NCI-H69 (cell line): ENCODE measurements around the gene MACROD2.
A peak's percentile ranks its signal among the peaks of the same experiment; 100 is the strongest.

Experiments
- DNase-seq: peaks from one replicate; lab custom pipeline; 2025; lab: John Stamatoyannopoulos, UW

MACROD2 gene

GRCh38 chr20:14815340-14815739, 820.0 kb downstream of the MACROD2 start:
- DNase-seq, result no peak

GRCh38 chr20:14816471-14816870, 821.2 kb downstream of the MACROD2 start:
- no peak for DNase-seq

GRCh38 chr20:14817101-14817500, 821.8 kb downstream of the MACROD2 start:
- DNase-seq, result peak; percentile 54

- peak; percentile 39 for DNase-seq
Measured at GRCh38 chr20:14820771-14821170, 825.5 kb downstream of the MACROD2 start.

GRCh38 chr20:14821251-14821650, 825.9 kb downstream of the MACROD2 start:
- DNase-seq, result no peak

GRCh38 chr20:14824996-14825395, 829.7 kb downstream of the MACROD2 start:
- DNase-seq, result no peak

GRCh38 chr20:14826543-14827313, 831.4 kb downstream of the MACROD2 start:
- peak; percentile 79 for DNase-seq

- DNase-seq, result peak; percentile 20
Measured at GRCh38 chr20:14828459-14828858, 833.1 kb downstream of the MACROD2 start.

- DNase-seq, result peak; percentile 95
Measured at GRCh38 chr20:14829906-14830305, 834.6 kb downstream of the MACROD2 start.

GRCh38 chr20:14830466-14830865, 835.1 kb downstream of the MACROD2 start:
- peak; percentile 86 for DNase-seq

GRCh38 chr20:14830899-14831298, 835.6 kb downstream of the MACROD2 start:
- peak; percentile 75 for DNase-seq

- no peak for DNase-seq
Measured at GRCh38 chr20:14832630-14833029, 837.3 kb downstream of the MACROD2 start.

GRCh38 chr20:14838663-14839628, 843.6 kb downstream of the MACROD2 start:
- DNase-seq, result peak; percentile 89

- DNase-seq, result peak; percentile 55
Measured at GRCh38 chr20:14845199-14846160, 850.2 kb downstream of the MACROD2 start.

GRCh38 chr20:14848806-14849205, 853.5 kb downstream of the MACROD2 start:
- no peak for DNase-seq

GRCh38 chr20:14853079-14853478, 857.8 kb downstream of the MACROD2 start:
- peak; percentile 15 for DNase-seq

GRCh38 chr20:14855171-14855570, 859.9 kb downstream of the MACROD2 start:
- no peak for DNase-seq

- no peak for DNase-seq
Measured at GRCh38 chr20:14859627-14860026, 864.3 kb downstream of the MACROD2 start.

- DNase-seq, result peak; percentile 100
Measured at GRCh38 chr20:14860410-14860814, 865.1 kb downstream of the MACROD2 start.

GRCh38 chr20:14861028-14861699, 865.8 kb downstream of the MACROD2 start:
- DNase-seq, result peak; percentile 83

GRCh38 chr20:14865169-14865568, 869.9 kb downstream of the MACROD2 start:
- DNase-seq, result no peak
